SH-SY5Y (cell line): Measurements from ENCODE around the gene PAXX.

Experiments
- GATA2 ChIP-seq: IDR thresholded peaks from 2 replicates; pipeline ENCODE4 v1.6.1; 2011; ENCODE audit warnings: mild to moderate bottlenecking, low read depth, low read length
- GATA3 ChIP-seq: IDR thresholded peaks from 2 replicates; pipeline ENCODE4 v1.6.1; 2011; ENCODE audit warnings: low read depth, mild to moderate bottlenecking, low read length, moderate library complexity

DNA sequence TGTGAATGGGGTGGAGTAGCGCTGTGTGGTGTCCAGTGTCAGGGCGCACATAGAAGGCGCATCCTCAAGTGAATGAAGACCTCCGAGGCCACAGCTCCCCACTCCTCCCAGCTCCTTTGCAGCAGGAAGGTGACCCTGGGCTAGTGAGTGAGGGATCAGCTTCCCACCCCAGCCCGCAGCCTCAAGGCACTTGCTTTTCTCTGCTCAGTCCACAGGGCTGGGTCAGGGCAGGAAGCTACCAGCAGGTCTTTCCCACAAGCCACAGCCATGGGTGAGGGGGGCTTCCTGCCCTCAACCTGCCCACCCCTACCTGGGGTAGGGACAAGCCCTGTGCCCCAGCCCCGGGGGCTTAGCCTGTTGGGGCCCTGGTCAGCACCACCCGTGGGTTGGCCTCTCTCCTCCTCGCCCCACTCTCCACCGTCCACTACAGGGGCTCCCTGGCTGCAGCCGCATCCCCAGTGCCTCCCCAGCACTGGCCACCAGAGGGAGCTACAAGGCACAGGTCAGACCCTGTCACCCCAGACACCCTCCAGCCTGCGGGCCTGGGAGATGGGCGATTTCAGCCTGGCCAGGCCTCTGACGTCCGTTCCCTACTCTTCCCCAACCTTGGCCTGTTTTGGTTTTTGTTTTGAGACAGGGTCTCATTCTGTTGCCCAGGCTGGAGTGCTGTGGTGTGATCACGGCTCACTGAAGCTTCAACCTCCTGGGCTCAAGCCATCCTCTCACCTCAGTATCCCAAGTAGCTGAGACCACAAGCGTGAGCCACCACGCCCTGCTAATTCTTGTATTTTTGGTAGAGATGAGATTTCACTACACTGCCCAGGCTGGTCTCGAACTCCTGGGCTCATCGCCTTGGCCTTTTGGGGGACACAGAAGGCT is 37.1 kb downstream of the PAXX start:
- TF ChIP-seq GATA3 (no peak), GATA2 (no peak)
